ENCODE measurements around the gene DERA. TPM values are rescaled to one million over a fixed set of nuclear protein-coding genes. Genes with fewer than 3 reads are reported as not detected.
"Not testable (repeated sequence)": the region's sequence is repeated elsewhere in the genome, so short reads cannot be mapped to it uniquely, and the experiment has no call there.

DERA gene
- total RNA-seq, 3 donors from 2014 or later, result 28.8 to 51.7 (median 44.2) TPM

- Histone ChIP-seq H3K36me3 (no peaks in the 10 kb centered on the region), H3K9me3 (no peaks in the 10 kb centered on the region), H3K27ac (no peak overlapping the region), H3K4me3 (no peak overlapping the region), H3K4me1 (no peaks in the 10 kb centered on the region), H3K27me3 (no peaks in the 10 kb centered on the region)
- intact Hi-C loops (cut with DNase I; ENCODE audit: low total_unique reads), result no loop called here
- DNase-seq (ENCODE audit: low spot score in 2 of 2), result no peak
- no peak for TF ChIP-seq POLR2A (IDR thresholded peaks at IDR 0.05)
- no peak for TF ChIP-seq POLR2AphosphoS5 (IDR thresholded peaks at IDR 0.05)
- TF ChIP-seq CTCF (IDR thresholded peaks at IDR 0.05), result no peak
These were observed 21.8 kb downstream of the DERA start for GRCh38 chr12:15932971-15933370.

- Histone ChIP-seq H3K36me3 (no peaks in the 10 kb centered on the region), H3K27me3 (no peaks in the 10 kb centered on the region), H3K4me3 (no peak overlapping the region), H3K27ac (no peak overlapping the region), H3K9me3 (peaks cover 0 to 2% of the 10 kb centered on the region in 2 donors), H3K4me1 (no peaks in the 10 kb centered on the region)
- no peak for TF ChIP-seq CTCF (IDR thresholded peaks at IDR 0.05)
- no peak for TF ChIP-seq POLR2AphosphoS5 (IDR thresholded peaks at IDR 0.05)
- no peak for TF ChIP-seq POLR2A (IDR thresholded peaks at IDR 0.05)
- intact Hi-C loops (cut with DNase I; ENCODE audit: low total_unique reads), result no loop called here
- DNase-seq (ENCODE audit: low spot score in 2 of 2), result no peak
These were observed 22.6 kb downstream of the DERA start for GRCh38 chr12:15933751-15934150.

- DNase-seq (ENCODE audit: low spot score in 2 of 2), result no peak
- Histone ChIP-seq H3K27me3 (no peaks in the 10 kb centered on the region), H3K4me1 (no peaks in the 10 kb centered on the region), H3K36me3 (no peaks in the 10 kb centered on the region), H3K27ac (no peak overlapping the region), H3K9me3 (peaks cover 0 to 11% of the 10 kb centered on the region in 2 donors), H3K4me3 (no peak overlapping the region)
- no peak for TF ChIP-seq CTCF (IDR thresholded peaks at IDR 0.05)
- no peak for TF ChIP-seq POLR2AphosphoS5 (IDR thresholded peaks at IDR 0.05)
- TF ChIP-seq POLR2A (IDR thresholded peaks at IDR 0.05), result no peak
- intact Hi-C loops (cut with DNase I; ENCODE audit: low total_unique reads), result no loop called here
These were observed 25.6 kb downstream of the DERA start for GRCh38 chr12:15936751-15937150.

GRCh38 chr12:15937902-15938301 is 26.8 kb downstream of the DERA start:
- Histone ChIP-seq H3K4me1 (no peaks in the 10 kb centered on the region), H3K36me3 (no peaks in the 10 kb centered on the region), H3K27ac (no peak overlapping the region), H3K27me3 (no peaks in the 10 kb centered on the region), H3K4me3 (no peak overlapping the region), H3K9me3 (peaks cover 0 to 11% of the 10 kb centered on the region in 2 donors)
- TF ChIP-seq CTCF (IDR thresholded peaks at IDR 0.05) (no peak), POLR2A (IDR thresholded peaks at IDR 0.05) (no peak), POLR2AphosphoS5 (IDR thresholded peaks at IDR 0.05) (no peak)
- no peak for DNase-seq (ENCODE audit: low spot score in 2 of 2)
- intact Hi-C loops (cut with DNase I; ENCODE audit: low total_unique reads), result no loop called here

- H3K27ac ChIP-seq, result no peak overlapping the region
- DNase-seq (ENCODE audit: low spot score in 2 of 2), result no peak
- no peaks in the 10 kb centered on the region for H3K36me3 ChIP-seq
- no peak overlapping the region for H3K4me3 ChIP-seq
- intact Hi-C loops (cut with DNase I; ENCODE audit: low total_unique reads), result no loop called here
- no peaks in the 10 kb centered on the region for H3K4me1 ChIP-seq
- H3K9me3 ChIP-seq, result peaks cover 0 to 11% of the 10 kb centered on the region in 2 donors
- no peak for TF ChIP-seq POLR2A (IDR thresholded peaks at IDR 0.05)
- no peaks in the 10 kb centered on the region for H3K27me3 ChIP-seq
These were observed 28.0 kb downstream of the DERA start for GRCh38 chr12:15939111-15939510.

GRCh38 chr12:15942475-15942874 is 31.3 kb downstream of the DERA start:
- no peaks in the 10 kb centered on the region for H3K27me3 ChIP-seq
- DNase-seq (ENCODE audit: low spot score in 2 of 2), result no peak
- no peaks in the 10 kb centered on the region for H3K36me3 ChIP-seq
- H3K9me3 ChIP-seq, result peaks cover 0 to 11% of the 10 kb centered on the region in 2 donors
- intact Hi-C loops (cut with DNase I; ENCODE audit: low total_unique reads), result no loop called here
- H3K27ac ChIP-seq, result no peak overlapping the region
- H3K4me1 ChIP-seq, result no peaks in the 10 kb centered on the region
- H3K4me3 ChIP-seq, result no peak overlapping the region
- TF ChIP-seq CTCF (IDR thresholded peaks at IDR 0.05) (no peak), POLR2A (IDR thresholded peaks at IDR 0.05) (no peak), POLR2AphosphoS5 (IDR thresholded peaks at IDR 0.05) (no peak)

- H3K4me1 ChIP-seq; H3K36me3 ChIP-seq; intact Hi-C loops (cut with DNase I; ENCODE audit: low total_unique reads); H3K4me3 ChIP-seq; H3K27me3 ChIP-seq; DNase-seq (ENCODE audit: low spot score in 2 of 2); H3K27ac ChIP-seq: not testable (repeated sequence)
- peaks cover 0 to 11% of the 10 kb centered on the region in 2 donors for H3K9me3 ChIP-seq
These were observed 32.4 kb downstream of the DERA start for GRCh38 chr12:15943519-15943918.

GRCh38 chr12:15948461-15948860 is 37.3 kb downstream of the DERA start:
- H3K9me3 ChIP-seq; DNase-seq (ENCODE audit: low spot score in 2 of 2); H3K27ac ChIP-seq; H3K36me3 ChIP-seq; H3K4me1 ChIP-seq; intact Hi-C loops (cut with DNase I; ENCODE audit: low total_unique reads); H3K4me3 ChIP-seq; H3K27me3 ChIP-seq: not testable (repeated sequence)

Measured in breast epithelium (tissue), 4 donors.